ENCODE data around the gene ZMIZ1. TPM values are rescaled to one million over a fixed set of nuclear protein-coding genes. Genes with fewer than 3 reads are reported as not detected.

Gene ZMIZ1
- polyA plus RNA-seq, 1 experiment = 7.6 TPM

- Histone ChIP-seq H3K9me3 (ENCODE audit: control insufficient read depth, insufficient read depth, low read length) (no peaks in the 10 kb centered on the region; the same call in 1 of the 2 replicates), H3K4me3 (ENCODE audit: low read depth, low read length) (no peak overlapping the region), H3K27me3 (ENCODE audit: control insufficient read depth, insufficient read depth, low read length) (no peaks in the 10 kb centered on the region), H3K27ac (ENCODE audit: low read depth, low read length) (no peak overlapping the region)
- POLR2A ChIA-PET = interaction anchor here (1.6 to 2.1 kb wide), 2 partner anchors 8 to 27 kb away, joined by 3 to 4 read pairs; no protein-coding TSS in a partner anchor
- DNase-seq (ENCODE audit: low read depth, low spot score) = no peak
- no peak for TF ChIP-seq CTCF (IDR thresholded peaks at IDR 0.05; ENCODE audit: low read depth, low read length)
- CTCF ChIA-PET = interaction anchor here (0.9 to 3.5 kb wide), 5 partner anchors 9 to 217 kb away, joined by 4 to 14 read pairs (median 4); no protein-coding TSS in a partner anchor
These were observed 276.7 kb downstream of the ZMIZ1 start for GRCh38 chr10:79345241-79346011.

GRCh38 chr10:79346012-79346340 lies 277.2 kb downstream of the ZMIZ1 start:
- Histone ChIP-seq H3K27ac (ENCODE audit: low read depth, low read length) (no peak overlapping the region), H3K27me3 (ENCODE audit: control insufficient read depth, insufficient read depth, low read length) (no peaks in the 10 kb centered on the region), H3K4me3 (ENCODE audit: low read depth, low read length) (no peak overlapping the region), H3K9me3 (ENCODE audit: control insufficient read depth, insufficient read depth, low read length) (no peaks in the 10 kb centered on the region; the same call in 1 of the 2 replicates)
- ChIA-PET CTCF (interaction anchor here (1.5 to 3.5 kb wide), 3 partner anchors 9 to 28 kb away, joined by 4 to 14 read pairs (median 7); no protein-coding TSS in a partner anchor), POLR2A (interaction anchor here (1.6 to 2.1 kb wide), 2 partner anchors 9 to 28 kb away, joined by 3 to 4 read pairs; no protein-coding TSS in a partner anchor)
- no peak for DNase-seq (ENCODE audit: low read depth, low spot score)
- no peak for TF ChIP-seq CTCF (IDR thresholded peaks at IDR 0.05; ENCODE audit: low read depth, low read length)

GRCh38 chr10:79346388-79347225 lies 277.8 kb downstream of the ZMIZ1 start:
- H3K4me3 ChIP-seq (ENCODE audit: low read depth, low read length) = no peak overlapping the region
- H3K9me3 ChIP-seq (ENCODE audit: control insufficient read depth, insufficient read depth, low read length) = no peaks in the 10 kb centered on the region; the same call in 1 of the 2 replicates
- H3K27me3 ChIP-seq (ENCODE audit: control insufficient read depth, insufficient read depth, low read length) = no peaks in the 10 kb centered on the region
- H3K27ac ChIP-seq (ENCODE audit: low read depth, low read length) = no peak overlapping the region
- ChIA-PET POLR2A (interaction anchor here (0.6 to 2.1 kb wide), 3 partner anchors 10 to 268 kb away, joined by 3 to 4 read pairs (median 4); no protein-coding TSS in a partner anchor), CTCF (interaction anchor here (0.6 to 3.5 kb wide), 7 partner anchors 9 to 27 kb away, joined by 3 to 14 read pairs (median 4); no protein-coding TSS in a partner anchor)
- no peak for TF ChIP-seq CTCF (IDR thresholded peaks at IDR 0.05; ENCODE audit: low read depth, low read length)
- no peak for DNase-seq (ENCODE audit: low read depth, low spot score)

GRCh38 chr10:79347226-79347893 lies 278.6 kb downstream of the ZMIZ1 start, which contains the start of gene PPIF:
PPIF (plus strand) TSS chr10:79347469; CDS start chr10:79347549, 80 bp downstream.
- DNase-seq (ENCODE audit: low read depth, low spot score) = peak; percentile 55
- Histone ChIP-seq H3K27ac (ENCODE audit: low read depth, low read length) (peak within 1 kb of the TSS; percentile 87), H3K4me3 (ENCODE audit: low read depth, low read length) (peak within 1 kb of the TSS; percentile 79), H3K27me3 (ENCODE audit: control insufficient read depth, insufficient read depth, low read length) (no peaks in the 10 kb centered on the region), H3K9me3 (ENCODE audit: control insufficient read depth, insufficient read depth, low read length) (no peaks in the 10 kb centered on the region; the same call in 1 of the 2 replicates)
- ChIA-PET CTCF (interaction anchor here (0.8 to 3.5 kb wide), 8 partner anchors 11 to 53 kb away, joined by 3 to 14 read pairs (median 6); no protein-coding TSS in a partner anchor), POLR2A (interaction anchor here (0.6 to 2.1 kb wide), 7 partner anchors 10 to 120 kb away, joined by 3 to 7 read pairs (median 3); no protein-coding TSS in a partner anchor)
- TF ChIP-seq CTCF (IDR thresholded peaks at IDR 0.05; ENCODE audit: low read depth, low read length) = peak; percentile 86
